ENCODE results near the gene PRPSAP1.

Gene PRPSAP1

DNA sequence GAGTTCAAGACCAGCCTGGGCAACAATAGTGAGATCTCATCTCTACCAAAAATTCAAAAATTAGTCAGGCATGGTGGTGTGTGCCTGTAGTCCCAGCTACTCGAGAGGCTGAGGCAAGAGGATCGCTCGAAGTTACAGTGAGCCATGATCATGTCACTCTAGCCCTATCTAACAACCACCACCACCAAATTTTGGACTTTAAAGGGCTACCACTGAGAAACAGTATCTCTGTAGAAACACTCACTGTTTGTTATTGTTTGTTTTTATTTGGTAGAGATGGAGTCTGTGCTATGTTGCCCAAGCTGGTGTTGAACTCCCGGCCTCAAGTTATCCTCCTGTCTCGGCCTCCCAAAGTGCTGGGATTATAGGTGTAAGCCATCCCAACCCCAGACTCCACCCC, 89.8 kb downstream of the PRPSAP1 start:
- no peak for DNase-seq

GRCh38 chr17:76262732-76263344, 90.9 kb downstream of the PRPSAP1 start:
- no peak for DNase-seq

- DNase-seq, result no peak
Observed at GRCh38 chr17:76261421-76262215, 92.1 kb downstream of the PRPSAP1 start.

- DNase-seq, result no peak
Observed at GRCh38 chr17:76260669-76261068, 93.0 kb downstream of the PRPSAP1 start.

- DNase-seq, result no peak
Observed at GRCh38 chr17:76260220-76260619, 93.5 kb downstream of the PRPSAP1 start.
